GM19324 (cell line): ENCODE measurements around the gene PYGM.

Experiments
- ATAC-seq: cut with Tn5 transposase; IDR thresholded peaks from one replicate; pipeline ENCODE4 v1.9.1; 2021; ENCODE audit warnings: mild to moderate bottlenecking, moderate library complexity; ENCODE audit not compliant: unreplicated experiment, low FRiP score

PYGM gene

DNA sequence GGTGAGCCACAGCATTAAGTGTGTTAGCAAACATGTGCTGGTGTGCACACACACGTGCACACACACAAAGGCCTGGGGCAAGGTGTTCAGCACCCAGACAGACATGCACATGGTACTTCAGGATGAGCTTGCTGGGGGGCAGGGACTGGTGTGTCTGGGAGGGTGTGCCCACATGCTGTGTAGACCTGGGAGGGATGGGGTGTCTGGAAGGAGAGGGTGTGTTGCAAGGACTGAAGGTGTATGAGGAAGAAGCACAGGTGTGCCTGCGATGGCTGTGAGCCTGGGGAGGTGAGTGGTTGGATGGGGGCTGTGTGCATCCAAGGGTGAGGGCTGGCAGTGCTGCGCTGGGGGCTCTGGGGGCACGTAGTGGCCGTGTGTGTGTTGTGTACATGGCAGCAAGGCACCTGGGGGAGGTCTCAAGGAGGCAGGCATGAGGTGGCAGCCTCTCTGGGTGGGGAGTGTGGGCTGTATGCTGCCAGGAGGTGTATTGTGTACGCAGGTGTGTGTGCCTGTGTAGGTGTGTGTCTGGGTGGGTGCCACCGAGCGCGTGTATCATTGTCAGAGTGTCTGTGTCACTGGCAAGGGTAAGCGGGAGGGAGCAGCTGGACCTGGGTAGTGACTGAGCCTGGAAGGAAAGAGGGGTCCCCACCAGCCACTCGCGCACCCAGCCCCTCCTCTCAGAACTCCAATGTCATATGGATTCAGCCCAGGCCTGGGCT lies 39.0 kb downstream of the PYGM start:
- no peak for ATAC-seq

DNA sequence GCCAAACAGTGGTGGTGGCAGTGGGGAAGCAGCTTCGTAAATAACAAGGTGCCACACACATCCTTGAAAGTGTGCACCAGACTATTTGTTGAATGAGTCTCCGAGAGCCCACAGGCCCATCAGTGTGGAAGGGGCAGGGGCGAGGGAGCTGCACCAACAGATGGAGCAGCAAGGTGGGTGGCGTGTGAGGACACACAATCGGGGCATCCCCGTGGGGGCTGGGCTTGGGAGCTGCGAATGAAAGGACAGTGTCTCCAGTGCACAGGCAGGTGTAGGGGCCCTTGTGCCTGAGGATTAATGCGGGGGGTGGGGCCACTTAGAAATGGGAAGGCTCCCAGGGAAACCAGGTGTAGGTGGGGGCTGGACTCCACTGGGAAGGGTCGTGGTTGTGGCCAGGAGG lies 39.6 kb downstream of the PYGM start:
- ATAC-seq = no peak

DNA sequence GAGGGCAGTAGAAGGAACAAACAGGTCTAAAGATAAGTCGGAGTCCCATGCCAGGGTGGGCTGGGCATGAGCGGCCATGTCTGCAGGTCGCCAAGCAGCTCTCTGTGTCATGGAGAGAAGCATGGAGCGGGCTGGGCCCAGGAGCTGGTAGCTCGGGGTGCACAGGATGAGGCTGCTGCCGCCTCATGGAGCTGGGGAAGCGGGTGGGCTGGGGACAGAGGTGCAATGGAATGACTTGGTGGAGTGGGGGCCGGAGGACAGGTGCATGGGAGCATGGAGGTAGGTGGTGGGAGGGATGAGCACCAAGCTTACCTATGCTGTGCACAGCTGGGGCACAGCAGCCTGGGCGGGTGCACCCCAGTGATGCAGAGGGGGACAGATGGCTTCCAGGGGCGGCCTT lies 40.4 kb downstream of the PYGM start:
- ATAC-seq = no peak

DNA sequence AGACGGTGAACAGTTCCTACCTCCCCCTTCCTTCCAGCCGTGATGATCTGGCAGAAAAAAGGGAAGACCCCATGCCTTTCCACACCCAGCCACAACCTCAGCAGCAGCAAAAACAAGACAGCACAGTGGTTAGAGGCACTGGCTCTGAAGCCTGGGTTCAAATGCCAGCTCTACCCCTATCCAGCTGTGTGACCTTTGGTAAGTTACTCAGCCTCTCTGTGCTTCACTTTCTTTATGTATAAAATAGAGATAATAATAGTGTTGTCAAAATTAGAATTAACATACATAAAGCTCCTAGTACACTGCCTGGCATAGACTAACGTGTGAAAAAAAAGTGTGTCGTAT lies 41.0 kb downstream of the PYGM start:
- ATAC-seq = no peak

DNA sequence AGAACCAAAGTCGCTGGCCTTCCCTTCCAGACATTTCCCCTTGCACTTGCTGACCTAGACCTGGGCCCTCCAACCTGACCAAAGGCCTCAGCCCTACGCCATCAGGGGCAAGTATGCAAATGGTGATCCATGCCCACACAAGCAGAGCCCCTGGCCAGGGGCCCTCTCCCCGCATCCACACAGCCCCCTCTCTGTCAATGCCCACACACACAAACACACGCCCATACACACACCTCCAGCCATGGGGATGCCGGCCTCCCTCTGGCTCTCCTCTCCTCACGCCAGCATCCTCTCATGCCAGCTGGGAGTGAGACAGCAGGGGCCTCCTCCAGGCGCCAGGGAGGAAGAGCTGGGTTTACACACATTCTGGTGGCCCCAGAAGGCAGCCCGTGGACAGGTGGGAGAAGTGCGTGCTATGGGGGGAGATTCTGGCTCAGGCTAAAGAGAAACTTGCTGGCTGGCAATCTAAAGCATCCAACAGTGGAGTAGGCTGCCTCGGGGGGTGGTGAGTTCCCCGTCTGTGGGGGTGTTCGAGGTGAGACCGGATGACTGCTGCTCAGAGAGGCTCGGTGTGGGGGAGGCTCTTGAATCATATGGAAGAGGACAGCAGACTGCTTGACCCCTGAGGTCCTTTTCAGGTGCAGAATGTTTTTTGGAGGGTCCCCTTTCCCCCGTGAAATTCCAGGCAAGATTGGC lies 41.5 kb downstream of the PYGM start:
- ATAC-seq = no peak

DNA sequence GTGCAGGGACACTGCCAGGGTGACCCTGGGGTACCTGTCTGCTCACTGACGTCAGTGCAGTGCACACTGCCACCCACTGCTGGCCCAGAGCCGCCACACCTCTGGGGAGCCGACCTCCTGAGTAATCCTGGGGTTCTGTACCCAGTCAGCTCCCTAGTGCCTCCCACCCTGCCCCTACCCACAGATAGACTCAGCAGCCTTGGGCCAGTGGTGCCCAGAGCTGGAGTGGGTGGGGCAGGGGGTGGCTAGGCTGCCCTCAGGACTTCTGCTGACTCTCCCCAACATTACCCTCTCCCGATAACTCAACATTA lies 42.6 kb downstream of the PYGM start:
- ATAC-seq = no peak

DNA sequence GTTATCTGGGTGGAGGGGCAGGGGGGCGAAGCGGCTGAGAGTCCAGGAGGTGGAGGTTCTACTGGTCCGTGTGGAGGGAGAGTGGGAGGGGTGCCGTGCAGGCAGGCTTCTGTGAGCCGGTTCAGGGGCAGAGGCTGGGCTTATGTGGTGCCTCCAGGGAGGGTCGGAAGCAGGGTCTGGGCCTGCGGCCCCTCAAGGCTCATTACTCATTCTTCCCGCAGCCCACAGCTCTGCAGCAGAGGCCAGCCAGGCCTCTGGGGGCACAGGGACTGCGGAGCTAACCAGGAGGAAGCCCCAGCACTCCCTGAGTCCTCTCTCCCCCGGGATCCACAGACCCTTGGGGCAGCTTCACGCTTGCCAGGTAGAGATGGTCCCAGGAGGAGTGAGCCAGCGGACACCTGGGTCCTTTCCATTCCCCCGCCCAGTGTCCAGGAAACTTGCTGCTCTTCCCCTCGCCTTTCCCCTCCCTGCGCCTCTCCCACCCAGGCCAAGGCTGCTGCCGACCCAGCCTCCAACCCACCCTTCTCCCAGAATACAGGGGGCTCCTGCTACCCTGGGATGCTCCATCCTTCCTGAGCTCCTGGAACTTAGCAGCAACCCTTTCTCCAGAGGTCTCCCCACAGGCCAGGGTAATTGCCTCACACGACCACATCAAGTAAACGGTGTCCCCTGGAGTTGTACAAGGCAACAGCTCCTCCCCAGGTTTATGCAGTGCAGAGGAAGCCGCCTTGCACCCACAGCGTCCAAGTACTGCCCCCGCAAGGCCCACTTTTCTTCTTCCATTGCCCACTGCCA lies 43.1 kb downstream of the PYGM start:
- ATAC-seq = no peak

DNA sequence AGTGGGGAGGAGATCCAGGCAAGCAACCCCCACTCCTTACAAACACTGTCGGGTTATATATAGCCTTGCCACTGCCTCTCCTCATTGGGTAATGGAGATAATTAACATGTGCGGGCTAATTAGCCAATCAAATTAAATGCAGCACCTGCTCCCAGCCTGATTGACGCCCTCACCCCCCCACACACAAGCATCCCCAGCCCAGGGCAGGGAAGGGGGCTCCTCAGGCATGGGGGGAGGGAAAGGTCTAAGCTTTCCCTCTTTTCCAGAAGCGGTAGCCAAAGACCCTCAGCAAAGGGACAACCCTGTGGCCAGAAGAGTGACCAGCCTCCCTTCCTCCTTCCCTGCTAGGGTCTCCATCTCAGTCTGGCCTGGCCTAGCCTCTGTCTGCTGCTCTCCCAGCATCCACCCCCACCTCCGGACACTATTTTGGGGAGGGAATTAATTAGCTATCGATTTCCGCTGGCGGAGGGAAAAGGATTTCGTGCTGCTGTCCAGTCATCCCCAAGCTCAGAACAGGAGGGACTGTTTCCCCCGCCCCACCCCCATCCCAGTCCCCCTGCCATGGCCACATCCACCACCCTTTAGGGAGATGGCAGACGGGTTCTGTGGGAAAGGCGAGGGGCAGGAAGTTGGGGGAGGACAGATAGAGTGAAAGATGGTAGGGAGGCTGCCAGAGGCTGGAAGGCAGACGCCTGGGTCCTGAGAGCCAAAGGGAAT lies 43.9 kb downstream of the PYGM start:
- ATAC-seq = no peak

DNA sequence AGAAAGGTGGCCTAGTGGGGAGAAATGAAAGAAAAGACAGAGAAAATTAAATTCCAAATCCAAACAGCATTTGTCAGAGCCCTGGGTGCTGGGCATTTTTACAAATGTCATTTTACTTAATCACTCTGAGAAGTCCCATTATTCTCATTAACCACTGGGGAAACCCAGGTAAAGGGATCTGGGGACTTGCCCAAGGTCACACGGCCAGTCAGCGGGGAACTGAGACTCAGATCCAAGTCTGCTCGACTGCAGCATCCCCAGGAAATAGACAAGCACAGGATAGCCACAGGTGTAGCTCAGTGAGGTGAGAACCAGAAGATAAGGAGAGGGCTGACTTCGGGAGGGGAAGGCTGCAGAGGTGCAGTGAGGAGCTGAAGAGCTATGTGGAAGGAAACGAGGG lies 44.7 kb downstream of the PYGM start:
- ATAC-seq = no peak

DNA sequence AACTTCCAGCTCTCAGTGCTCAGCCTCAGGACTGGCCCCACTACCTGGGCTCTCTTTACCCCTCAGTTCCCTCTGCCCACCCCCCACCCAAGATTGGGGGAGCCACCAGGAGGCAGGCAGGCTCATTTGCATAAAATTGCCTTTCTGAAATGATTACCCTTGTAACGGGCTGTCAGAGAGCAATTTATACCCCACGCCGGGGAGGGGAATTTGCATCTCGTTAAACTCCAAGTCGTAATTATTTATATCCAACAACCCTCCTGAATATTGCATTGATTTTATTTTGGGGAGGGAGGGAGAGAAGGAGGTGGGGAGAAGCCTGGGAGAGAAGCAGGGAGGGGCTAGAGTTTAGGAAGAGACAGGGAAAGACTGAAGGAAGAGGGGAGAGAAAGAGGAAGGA lies 45.1 kb downstream of the PYGM start:
- ATAC-seq = no peak

DNA sequence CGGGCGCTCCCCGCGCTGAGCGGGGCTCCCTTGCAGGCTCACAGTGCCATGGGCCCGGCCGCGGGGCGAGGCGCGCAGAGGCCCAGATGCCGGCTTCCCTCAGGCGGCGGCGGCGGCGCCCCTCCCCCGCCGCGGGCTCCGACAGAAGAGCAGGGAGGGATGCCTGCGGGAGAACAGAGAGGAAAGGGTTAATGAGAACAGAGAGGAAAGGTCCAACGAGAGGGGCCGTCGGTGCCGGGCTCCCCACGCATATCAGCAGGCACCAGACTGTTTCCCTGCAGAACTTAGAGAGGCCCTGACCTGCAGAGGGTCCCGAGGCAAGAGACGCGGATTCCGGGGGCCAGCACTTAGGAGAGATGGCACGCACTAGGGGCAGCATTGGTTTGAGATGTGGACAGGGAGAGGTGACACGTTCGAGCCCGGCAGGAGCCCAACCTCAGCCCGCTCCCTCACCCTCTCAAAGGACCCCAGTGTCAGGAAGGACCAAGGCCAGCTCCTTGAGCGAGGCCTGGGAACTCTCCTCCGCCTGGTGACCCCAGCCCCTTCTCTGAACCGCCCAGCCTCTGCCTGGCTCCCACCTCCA lies 45.9 kb downstream of the PYGM start:
- ATAC-seq = no peak

DNA sequence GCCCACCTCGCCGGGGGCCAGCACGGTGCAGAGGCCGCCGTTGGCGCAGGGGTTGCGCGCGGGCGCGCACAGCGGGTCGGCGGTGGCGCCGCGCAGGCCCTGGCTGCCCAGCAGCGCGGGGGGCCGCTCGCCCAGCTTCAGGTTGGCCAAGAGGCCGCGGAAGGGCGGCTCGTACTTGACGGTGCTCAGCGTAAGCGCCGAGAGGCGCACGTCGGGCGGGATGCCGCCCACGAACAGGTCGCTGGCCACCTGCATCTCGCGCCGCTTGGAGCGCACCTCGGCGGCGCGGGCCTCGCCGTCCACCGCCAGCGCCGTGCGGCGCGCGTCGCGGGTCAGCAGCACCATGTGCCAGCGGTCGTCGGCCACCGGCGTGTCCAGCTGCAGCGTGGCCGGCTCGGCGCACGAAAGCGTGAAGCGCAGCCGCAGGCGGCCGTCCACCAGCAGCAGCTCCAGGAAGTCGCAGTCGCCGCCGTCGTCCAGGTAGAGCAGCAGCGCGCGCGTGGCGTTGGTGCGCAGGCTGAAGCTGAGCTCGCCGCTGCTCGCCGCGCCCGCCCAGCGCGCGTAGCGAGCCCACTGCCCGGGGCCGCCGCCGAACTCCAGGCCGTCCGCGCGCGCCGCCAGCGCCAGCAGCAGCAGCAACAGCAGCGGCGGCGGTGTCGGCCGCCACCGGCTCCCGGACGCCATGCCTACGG lies 46.6 kb downstream of the PYGM start:
- ATAC-seq = no peak

DNA sequence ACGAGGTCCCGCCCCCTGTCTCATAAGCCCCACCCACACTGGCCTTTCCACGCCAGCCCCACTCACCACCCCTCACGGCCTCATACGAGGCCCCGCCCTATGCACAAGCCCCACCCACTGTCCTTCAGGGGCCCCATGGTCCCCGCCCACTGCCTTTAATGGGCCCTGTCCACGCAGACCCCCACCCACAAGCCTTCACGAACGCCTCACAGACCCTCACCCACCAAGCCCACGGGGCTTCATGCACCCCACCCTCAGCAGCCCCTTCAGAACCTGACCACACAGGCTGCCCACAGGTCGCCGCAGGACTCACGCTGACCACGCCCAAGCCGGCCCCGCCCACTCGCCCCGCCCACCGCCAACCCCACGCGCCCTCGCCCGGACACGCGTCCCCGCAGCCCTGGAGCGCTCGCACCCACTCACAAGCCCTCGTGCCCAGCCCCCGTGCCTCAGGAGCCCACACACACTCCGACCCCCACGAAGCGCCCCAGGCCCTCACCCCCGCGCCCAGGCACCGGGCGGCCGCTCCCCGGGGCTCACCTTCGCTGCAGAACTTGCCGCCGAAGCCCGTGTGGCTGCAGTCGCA lies 47.3 kb downstream of the PYGM start:
- ATAC-seq = no peak

DNA sequence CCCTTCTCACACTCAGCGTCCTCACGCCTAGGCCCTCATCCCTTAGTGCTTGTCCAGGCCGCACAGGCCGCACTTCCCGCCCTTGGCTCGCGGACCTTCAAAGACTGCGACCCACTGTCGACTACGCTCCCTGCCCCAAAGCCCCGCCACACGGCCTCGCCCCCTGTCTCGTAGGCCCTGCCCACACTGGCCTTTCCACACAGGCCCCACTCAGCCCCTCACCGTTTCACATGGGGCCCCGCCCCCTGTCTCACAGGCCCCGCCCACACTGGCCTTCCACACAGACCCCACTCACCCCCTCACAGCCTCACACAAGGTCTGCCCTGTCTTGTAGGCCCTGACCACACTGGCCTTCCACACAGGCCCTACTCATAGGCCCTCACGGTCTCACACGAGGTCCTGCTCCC lies 47.8 kb downstream of the PYGM start:
- no peak for ATAC-seq

DNA sequence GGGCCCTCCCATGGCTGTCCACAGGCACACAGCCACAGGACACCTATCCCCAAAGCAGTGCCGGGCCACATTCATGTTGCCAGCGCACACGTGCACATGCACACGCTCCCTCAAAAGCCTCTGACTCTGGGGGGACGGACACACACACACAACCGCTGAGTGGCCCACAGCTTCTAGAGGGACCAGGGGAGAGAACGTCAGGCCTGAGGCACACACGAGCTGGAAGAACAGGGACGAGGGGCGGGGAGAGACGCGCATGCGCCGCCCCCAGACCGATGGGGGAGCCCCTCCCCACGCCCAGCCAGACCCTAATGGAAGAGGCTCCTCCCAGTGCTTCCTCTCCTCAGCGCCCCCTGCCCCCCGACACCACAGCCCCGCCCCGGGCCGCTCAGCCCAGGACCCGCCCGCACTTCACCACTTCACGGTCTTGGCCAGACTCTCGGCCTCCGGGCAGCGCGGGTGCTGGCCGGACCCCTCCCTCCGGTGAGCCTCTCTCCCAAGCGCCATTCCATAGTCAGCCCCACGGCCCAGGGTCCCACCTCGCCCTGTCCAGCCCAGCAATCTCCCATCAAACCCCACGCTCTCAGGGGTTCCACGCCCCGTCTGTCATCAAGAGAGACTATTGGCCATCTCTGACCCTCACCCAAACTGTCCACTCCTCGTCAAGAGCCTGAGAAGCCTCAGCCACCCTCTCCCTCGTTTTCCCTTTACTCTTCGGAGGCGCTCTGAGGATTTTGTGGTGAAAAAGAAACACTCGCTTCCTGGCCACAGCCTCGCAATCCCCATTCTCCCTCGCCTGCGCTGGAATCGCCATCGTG lies 48.4 kb downstream of the PYGM start:
- ATAC-seq = no peak

DNA sequence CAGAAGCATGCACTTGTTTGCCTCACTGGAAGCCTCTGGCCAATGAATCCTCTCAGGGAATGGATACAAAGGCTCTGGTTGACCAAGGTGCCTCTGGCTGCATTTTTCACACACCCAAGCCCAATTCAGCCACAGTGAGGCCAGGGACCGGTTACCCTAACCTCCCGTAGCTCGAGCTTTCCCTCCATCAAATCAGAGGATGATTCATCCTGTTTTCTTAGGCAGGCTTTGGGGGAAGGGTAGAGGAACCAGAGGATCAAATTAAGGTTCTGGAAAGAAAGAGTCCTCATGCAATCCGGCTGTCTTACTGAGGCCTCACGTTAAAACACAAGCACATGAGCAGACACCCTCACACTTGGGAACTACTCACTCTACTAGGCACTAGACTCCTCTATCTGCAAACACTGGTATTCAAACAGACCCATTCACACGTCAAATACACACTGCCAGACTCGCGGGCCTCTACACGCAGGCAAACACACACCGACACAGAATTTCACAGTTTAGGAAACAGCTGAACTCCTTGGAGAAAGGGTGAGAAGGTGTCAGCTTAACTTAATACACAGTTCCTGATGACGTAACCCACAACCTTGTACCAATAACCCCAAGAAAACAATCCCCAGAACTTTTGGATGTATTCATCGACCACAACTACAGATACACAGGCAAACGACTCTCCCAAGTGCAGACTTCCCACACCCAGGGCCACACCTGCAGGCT lies 49.2 kb downstream of the PYGM start:
- no peak for ATAC-seq

DNA sequence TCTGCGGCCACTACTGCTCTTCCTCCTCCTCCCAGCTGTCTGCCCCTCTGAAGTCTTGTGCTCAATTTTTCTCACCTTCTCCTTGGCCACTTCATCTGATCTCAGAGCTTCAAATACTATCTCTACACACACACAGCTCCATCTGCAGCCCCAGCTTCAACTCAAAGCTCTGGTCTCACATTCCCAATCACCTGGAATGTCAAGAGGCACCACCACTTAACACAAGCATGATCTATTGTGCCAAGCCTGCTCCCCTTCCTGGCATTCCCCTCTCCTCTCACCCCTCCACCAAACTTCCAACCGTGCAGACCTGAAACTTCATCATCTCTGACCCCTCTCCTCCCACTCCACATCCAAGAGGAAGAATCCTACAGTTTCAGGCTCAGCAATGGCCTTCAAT lies 54.3 kb downstream of the PYGM start:
- ATAC-seq = no peak

DNA sequence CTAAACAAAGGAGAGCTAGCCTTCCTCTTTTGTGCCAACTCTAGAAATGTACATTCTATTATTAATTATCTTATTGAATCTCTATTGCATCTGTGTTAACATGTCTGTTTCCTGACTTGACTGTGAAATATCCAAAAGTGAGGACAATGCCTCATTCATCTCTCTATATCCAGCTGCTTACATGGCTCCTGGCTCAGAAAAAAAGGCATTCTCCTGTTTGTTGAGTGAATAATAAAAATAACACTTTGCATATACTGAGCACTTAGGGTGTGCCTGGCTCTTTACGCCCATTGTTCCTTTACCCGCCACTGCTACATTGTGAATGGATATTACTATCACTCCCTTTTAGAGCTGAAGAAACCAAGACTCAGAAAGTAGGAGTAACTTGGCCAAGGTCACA lies 56.7 kb downstream of the PYGM start:
- no peak for ATAC-seq
